Suprapubic skin (tissue), 4 donors: Measurements from ENCODE around the gene MYCBP.

Source experiments
- CTCF ChIP-seq, 2 donors: fragments of 200-600 bp in 1 of 2; fragments of 450-650 bp in 1 of 2; sonication (generic) in 1 of 2; IDR thresholded peaks; one replicate each; pipeline ENCODE4 v1.5.1; 2016 to 2019; ENCODE audit warnings: antibody characterized with exemption in 2 of 2, mild to moderate bottlenecking in 1 of 2, moderate library complexity in 1 of 2
- EP300 ChIP-seq: sonication (generic); formaldehyde crosslinking; IDR thresholded peaks from one replicate; pipeline ENCODE4 v1.6.1; 2017; ENCODE audit warnings: antibody characterized with exemption
- POLR2A ChIP-seq, 2 donors: fragments of 450-650 bp; IDR thresholded peaks; one replicate each; pipeline ENCODE4 v1.6.1; 2017; ENCODE audit warnings: antibody characterized with exemption in 2 of 2, mild to moderate bottlenecking in 2 of 2, moderate library complexity in 2 of 2
- POLR2AphosphoS5 ChIP-seq, 3 donors: sonication (generic); formaldehyde crosslinking; IDR thresholded peaks; one replicate each; pipeline ENCODE4 v1.6.1; 2017; ENCODE audit warnings: antibody characterized with exemption in 3 of 3

GRCh38 chr1:38885092-38885491, 11.9 kb upstream of the MYCBP start:
- TF ChIP-seq CTCF (IDR thresholded peaks at IDR 0.05) (no peak), POLR2AphosphoS5 (IDR thresholded peaks at IDR 0.05) (no peak), POLR2A (IDR thresholded peaks at IDR 0.05) (no peak), EP300 (no peak)
